Esophagus squamous epithelium (tissue), 5 donors: ENCODE data around the gene TEX2. TPM values are rescaled to one million over a fixed set of nuclear protein-coding genes. Genes with fewer than 3 reads are reported as not detected.

ENCODE experiments used
- DNase-seq: peaks from one replicate; lab custom pipeline; 2025; lab: John Stamatoyannopoulos, UW
- H3K27ac ChIP-seq, 4 donors: fragments of 200-600 bp; sonication (generic); one replicate each; pipeline ENCODE4 v1.5.1; 2016 to 2019; ENCODE audit warnings: mild to moderate bottlenecking in 1 of 4
- H3K27me3 ChIP-seq, 4 donors: fragments of 200-600 bp; sonication (generic); 1 replicate in 3 of 4; 2 replicates in 1 of 4; pipeline versions ENCODE4 v1.5.1 to v1.6.0; 2017 to 2021; ENCODE audit warnings: antibody characterized with exemption in 1 of 4
- H3K36me3 ChIP-seq, 3 donors: fragments of 200-600 bp; sonication (generic); one replicate each; pipeline ENCODE4 v1.5.1; 2016 to 2019
- H3K4me1 ChIP-seq, 3 donors: fragments of 200-600 bp; sonication (generic); one replicate each; pipeline ENCODE4 v1.5.1; 2017 to 2019
- H3K4me3 ChIP-seq, 4 donors: fragments of 200-600 bp; sonication (generic); 1 replicate in 3 of 4; 2 replicates in 1 of 4; pipeline ENCODE4 v1.5.1; 2016 to 2019; ENCODE audit warnings: mild to moderate bottlenecking in 2 of 4, moderate library complexity in 1 of 4
- H3K9me3 ChIP-seq, 3 donors: fragments of 200-600 bp; sonication (generic); one replicate each; pipeline ENCODE4 v1.5.1; 2016 to 2019
- POLR2A ChIP-seq, 4 donors: fragments of 450-650 bp; IDR thresholded peaks; one replicate each; pipeline ENCODE4 v1.6.1; 2017; ENCODE audit warnings: antibody characterized with exemption in 4 of 4, mild to moderate bottlenecking in 4 of 4, moderate library complexity in 3 of 4
- WGBS, 2 donors: methylation state at CpG; one replicate each; pipeline ENCODE4 v1.1.5; 2018; 5-methylcytosine and 5-hydroxymethylcytosine counted together
- intact Hi-C: fragments of 100-400 bp; cut with DNase I; formaldehyde crosslinking; loops from one replicate; pipeline ENCODE4 v1.15.0; 2022
- small RNA-seq, 4 donors: library from RNA; depleted of rRNA; stranded (forward); fragments of <200 nt; gene quantifications; one replicate each; pipeline ENCODE3, GENCODE V24; 2016
- total RNA-seq, 4 donors: library from RNA; depleted of rRNA; stranded (reverse); fragments of >200 nt; gene quantifications; one replicate each; pipeline ENCODE4 v1.1.0, GENCODE V29; 2016
- TF ChIP-seq, protein P1 (sequence below), 6 experiments: fragments of 450-650 bp in 4 of 6; fragments of 200-600 bp in 2 of 6; sonication (generic) in 2 of 6; IDR thresholded peaks; one replicate each; pipeline ENCODE4 v1.5.1; 2016 to 2019; ENCODE audit warnings: antibody characterized with exemption in 6 of 6, mild to moderate bottlenecking in 4 of 6, moderate library complexity in 4 of 6
- donor health status: DM: yes; HTN: yes; CAD: no.

Gene TEX2
- total RNA-seq, 4 donors from 2014 or later, result 25.5 to 33.0 (median 29.7) TPM

DNA sequence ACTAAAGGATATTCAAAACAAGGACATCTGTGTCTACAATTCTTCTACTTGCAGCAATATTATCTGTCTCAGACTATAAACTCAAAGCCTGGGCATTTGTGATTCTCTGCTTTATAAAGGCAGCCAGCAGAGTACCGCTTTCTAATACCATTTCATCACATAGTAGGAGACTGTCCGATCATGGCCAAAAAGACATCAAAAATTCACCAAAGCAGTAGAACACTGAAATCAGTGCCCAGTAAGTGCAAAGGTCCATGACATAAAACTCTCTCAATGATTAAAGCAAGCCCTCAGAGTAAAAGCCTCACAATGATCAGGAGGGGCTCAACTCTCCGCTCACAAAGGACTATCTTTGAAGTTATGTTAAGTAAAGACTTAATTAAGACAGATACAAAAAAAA is 156.1 kb downstream of the TEX2 start:
- Histone ChIP-seq H3K27ac (peak overlapping the region in 3 of 4 donors; percentile 21 to 57 (median 49)), H3K4me3 (no peak overlapping the region), H3K9me3 (no peaks in the 10 kb centered on the region), H3K4me1 (peaks cover 15 to 65% (median 26%) of the 10 kb centered on the region in 3 donors), H3K27me3 (no peaks in the 10 kb centered on the region), H3K36me3 (peaks cover 0 to 11% (median 0%) of the 10 kb centered on the region in 3 donors)
- intact Hi-C loops, result no loop called here
- DNase-seq, result no peak
- TF ChIP-seq, protein P1, sequence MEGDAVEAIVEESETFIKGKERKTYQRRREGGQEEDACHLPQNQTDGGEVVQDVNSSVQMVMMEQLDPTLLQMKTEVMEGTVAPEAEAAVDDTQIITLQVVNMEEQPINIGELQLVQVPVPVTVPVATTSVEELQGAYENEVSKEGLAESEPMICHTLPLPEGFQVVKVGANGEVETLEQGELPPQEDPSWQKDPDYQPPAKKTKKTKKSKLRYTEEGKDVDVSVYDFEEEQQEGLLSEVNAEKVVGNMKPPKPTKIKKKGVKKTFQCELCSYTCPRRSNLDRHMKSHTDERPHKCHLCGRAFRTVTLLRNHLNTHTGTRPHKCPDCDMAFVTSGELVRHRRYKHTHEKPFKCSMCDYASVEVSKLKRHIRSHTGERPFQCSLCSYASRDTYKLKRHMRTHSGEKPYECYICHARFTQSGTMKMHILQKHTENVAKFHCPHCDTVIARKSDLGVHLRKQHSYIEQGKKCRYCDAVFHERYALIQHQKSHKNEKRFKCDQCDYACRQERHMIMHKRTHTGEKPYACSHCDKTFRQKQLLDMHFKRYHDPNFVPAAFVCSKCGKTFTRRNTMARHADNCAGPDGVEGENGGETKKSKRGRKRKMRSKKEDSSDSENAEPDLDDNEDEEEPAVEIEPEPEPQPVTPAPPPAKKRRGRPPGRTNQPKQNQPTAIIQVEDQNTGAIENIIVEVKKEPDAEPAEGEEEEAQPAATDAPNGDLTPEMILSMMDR (IDR thresholded peaks at IDR 0.05), result no peak
- no peak for TF ChIP-seq POLR2A (IDR thresholded peaks at IDR 0.05)
- WGBS, 2 donors, result 85 to 86% methylated on average over 3 of the region's 3 CpGs

- peaks cover 0 to 15% (median 0%) of the 10 kb centered on the region in 3 donors for H3K36me3 ChIP-seq
- no peak for DNase-seq
- intact Hi-C loops, result no loop called here
- H3K4me1 ChIP-seq, result peaks cover 15 to 58% (median 26%) of the 10 kb centered on the region in 3 donors
- TF ChIP-seq POLR2A (IDR thresholded peaks at IDR 0.05), result no peak
- TF ChIP-seq, protein P1 (IDR thresholded peaks at IDR 0.05), result no peak
- WGBS, 2 donors, result 85 to 87% methylated on average over 5 of the region's 5 CpGs
- no peak overlapping the region for H3K27ac ChIP-seq
- no peaks in the 10 kb centered on the region for H3K9me3 ChIP-seq
- no peak overlapping the region for H3K4me3 ChIP-seq
- H3K27me3 ChIP-seq, result no peaks in the 10 kb centered on the region
These were observed 159.4 kb downstream of the TEX2 start for GRCh38 chr17:64103391-64104364.

DNA sequence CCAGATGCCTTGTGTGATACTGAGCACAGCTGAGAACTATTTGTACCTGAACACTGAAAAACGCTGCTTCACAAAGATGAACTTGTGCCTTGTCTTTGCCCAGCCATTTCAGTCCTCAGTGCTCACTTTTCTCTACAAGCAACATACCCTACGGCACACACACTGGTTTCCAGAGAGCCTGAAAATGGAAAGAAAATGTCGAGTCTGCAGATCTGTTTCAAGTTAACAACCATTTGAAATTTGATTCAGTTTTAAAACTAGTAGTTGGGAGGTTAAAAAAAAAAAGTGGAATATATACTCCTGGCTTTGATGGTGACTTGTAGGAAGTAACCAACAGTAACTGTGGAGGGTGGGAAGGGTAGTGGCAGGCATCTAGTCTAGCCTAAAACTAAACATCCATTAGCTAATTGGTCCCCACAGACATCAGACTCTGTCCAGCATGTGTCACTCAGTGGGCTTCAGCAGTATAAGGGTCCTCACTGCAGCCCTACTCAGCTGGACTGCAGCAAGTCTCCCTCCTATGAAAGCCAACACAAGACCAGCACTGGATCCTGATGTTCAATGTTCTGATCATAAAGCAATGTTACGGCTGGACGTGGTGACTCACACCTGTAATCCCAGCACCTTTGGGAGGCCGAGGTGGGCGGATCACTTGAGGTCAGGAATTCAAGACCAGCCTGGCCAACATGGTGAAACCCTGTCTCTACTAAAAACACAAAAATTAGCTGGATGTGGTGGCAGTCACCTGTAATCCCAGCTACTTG is 160.3 kb downstream of the TEX2 start:
- H3K4me3 ChIP-seq, result no peak overlapping the region

DNA sequence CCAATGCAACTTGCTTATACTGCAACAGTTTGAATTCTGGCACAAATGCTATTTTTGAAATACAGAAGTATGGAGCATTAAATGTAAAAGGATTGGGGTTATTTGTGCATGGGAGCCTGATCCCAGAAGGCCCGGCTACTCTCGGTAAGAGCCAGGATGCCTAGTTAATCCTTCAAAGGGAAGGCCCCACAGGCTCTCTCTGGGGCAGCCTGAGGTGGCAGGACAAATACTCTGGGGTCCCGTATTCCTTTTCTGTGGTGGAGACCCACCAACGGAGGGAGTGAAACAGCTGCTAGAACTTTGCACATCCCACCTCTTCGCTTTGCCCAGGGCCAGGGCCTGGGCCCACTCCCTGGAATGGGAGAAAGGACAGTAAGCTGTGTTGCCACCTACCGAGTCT is 163.5 kb downstream of the TEX2 start:
- H3K27ac ChIP-seq, result no peak overlapping the region
- no peaks in the 10 kb centered on the region for H3K9me3 ChIP-seq
- no peak for DNase-seq
- H3K27me3 ChIP-seq, result no peaks in the 10 kb centered on the region
- peaks cover 0 to 35% (median 0%) of the 10 kb centered on the region in 3 donors for H3K36me3 ChIP-seq
- H3K4me1 ChIP-seq, result peaks cover 15 to 54% (median 30%) of the 10 kb centered on the region in 3 donors
- H3K4me3 ChIP-seq, result no peak overlapping the region
- WGBS, 2 donors, result 88 to 90% methylated on average over 6 of the region's 6 CpGs
- no peak for TF ChIP-seq POLR2A (IDR thresholded peaks at IDR 0.05)
- TF ChIP-seq, protein P1 (IDR thresholded peaks at IDR 0.05), result no peak
- intact Hi-C loops, result no loop called here

More for the DNA sequence above, 160.3 kb downstream of the TEX2 start:
- Histone ChIP-seq H3K9me3 (no peaks in the 10 kb centered on the region), H3K27ac (no peak overlapping the region), H3K27me3 (no peaks in the 10 kb centered on the region), H3K4me1 (peaks cover 11 to 54% (median 26%) of the 10 kb centered on the region in 3 donors), H3K36me3 (peaks cover 0 to 17% (median 0%) of the 10 kb centered on the region in 3 donors)
- WGBS, 2 donors, result 64 to 88% methylated on average over 6 of the region's 7 CpGs
- DNase-seq, result no peak
- TF ChIP-seq POLR2A (IDR thresholded peaks at IDR 0.05), result no peak
- TF ChIP-seq, protein P1 (IDR thresholded peaks at IDR 0.05), result no peak
- intact Hi-C loops, result no loop called here

Small RNA genes within 50 kb of the gene (small RNA-seq; reads per million reads assigned to genes)
- 161,059 to 288,858 (median 211,872) reads per million in 4 donors for gene SNORD104

Other genes starting within 250 kb of the TEX2 start
- gene ICAM2, start 242.6 kb downstream of the TEX2 start, total RNA-seq, result 10 to 100 TPM in 2 of 4 donors, 1 to 10 TPM in 1, not detected in 1; 2.8 to 28.8 (median 11.8) TPM
- gene ERN1, start 133.1 kb downstream of the TEX2 start, total RNA-seq, result 10 to 100 TPM in 3 of 4 donors, 1 to 10 TPM in 1; 9.2 to 19.1 (median 15.1) TPM
- 10 to 100 TPM in 3 of 4 donors, 1 to 10 TPM in 1; 9.4 to 71.4 (median 34.3) TPM for gene PECAM1, start 127.6 kb upstream of the TEX2 start, total RNA-seq
- gene MILR1, start 185.9 kb upstream of the TEX2 start, total RNA-seq, result 1 to 10 TPM in 3 of 4 donors, under 1 TPM in 1; 0.79 to 8.1 (median 1.8) TPM
- gene POLG2, start 233.8 kb upstream of the TEX2 start, total RNA-seq, result 10 to 100 TPM in 1 of 4 donors, 1 to 10 TPM in 3; 3.9 to 12.0 (median 8.2) TPM
- gene DDX5, start 243.0 kb upstream of the TEX2 start, total RNA-seq, result 100 to 1,000 TPM; 347 to 847 (median 488) TPM
- 10 to 100 TPM; 10.3 to 44.1 (median 23.6) TPM for gene CEP95, start 243.7 kb upstream of the TEX2 start, total RNA-seq